ENCODE results near the gene CORO2A. TPM values are rescaled to one million over a fixed set of nuclear protein-coding genes. Genes with fewer than 3 reads are reported as not detected.

Gene CORO2A
- total RNA-seq, 4 donors from 2014 or later, result 0.77 to 4.8 (median 0.86) TPM

GRCh38 chr9:98226516-98226915 is 34.1 kb upstream of the CORO2A start:
- ATAC-seq, result no peak
- no peaks in the 10 kb centered on the region for H3K4me1 ChIP-seq
- no peak overlapping the region for H3K4me3 ChIP-seq
- no peaks in the 10 kb centered on the region for H3K9me3 ChIP-seq
- no peaks in the 10 kb centered on the region for H3K27me3 ChIP-seq
- peaks cover 0 to 62% of the 10 kb centered on the region in 2 donors for H3K36me3 ChIP-seq
- TF ChIP-seq CTCF (IDR thresholded peaks at IDR 0.05) (no peak), EP300 (IDR thresholded peaks at IDR 0.05) (no peak), POLR2A (IDR thresholded peaks at IDR 0.05) (no peak), POLR2AphosphoS5 (IDR thresholded peaks at IDR 0.05) (no peak)
- 30 to 33% methylated on average over 1 of the region's 1 CpG for WGBS, 2 donors (ENCODE audit: low coverage in 1 of 2)
- no peak overlapping the region for H3K27ac ChIP-seq

GRCh38 chr9:98225015-98225442 is 32.6 kb upstream of the CORO2A start:
- WGBS, 2 donors (ENCODE audit: low coverage in 1 of 2), result no CpG with 5 or more reads among the region's 6 CpGs
- H3K36me3 ChIP-seq, result peaks cover 0 to 69% of the 10 kb centered on the region in 2 donors
- ATAC-seq, result no peak

GRCh38 chr9:98222885-98223691 is 30.7 kb upstream of the CORO2A start:
- H3K4me3 ChIP-seq, result no peak overlapping the region
- H3K27ac ChIP-seq, result no peak overlapping the region
- H3K27me3 ChIP-seq, result no peaks in the 10 kb centered on the region
- no peak for TF ChIP-seq CTCF (IDR thresholded peaks at IDR 0.05)
- no peak for TF ChIP-seq EP300 (IDR thresholded peaks at IDR 0.05)
- TF ChIP-seq POLR2AphosphoS5 (IDR thresholded peaks at IDR 0.05), result no peak
- no peak for TF ChIP-seq POLR2A (IDR thresholded peaks at IDR 0.05)
- H3K4me1 ChIP-seq, result no peaks in the 10 kb centered on the region
- no peaks in the 10 kb centered on the region for H3K9me3 ChIP-seq
- H3K36me3 ChIP-seq, result peaks cover 0 to 67% of the 10 kb centered on the region in 2 donors
- 40 to 61% methylated on average over 2 to 4 of the region's 5 CpGs for whole genome bisulfite sequencing, 2 donors (ENCODE audit: low coverage in 1 of 2)
- no peak for ATAC-seq

More at GRCh38 chr9:98225015-98225442, 32.6 kb upstream of the CORO2A start:
- Histone ChIP-seq H3K4me3 (no peak overlapping the region), H3K9me3 (no peaks in the 10 kb centered on the region), H3K4me1 (no peaks in the 10 kb centered on the region), H3K27me3 (no peaks in the 10 kb centered on the region), H3K27ac (no peak overlapping the region)
- no peak for TF ChIP-seq CTCF (IDR thresholded peaks at IDR 0.05)
- TF ChIP-seq EP300 (IDR thresholded peaks at IDR 0.05), result no peak
- TF ChIP-seq POLR2A (IDR thresholded peaks at IDR 0.05), result no peak
- no peak for TF ChIP-seq POLR2AphosphoS5 (IDR thresholded peaks at IDR 0.05)

GRCh38 chr9:98220911-98221310 is 28.5 kb upstream of the CORO2A start:
- Histone ChIP-seq H3K27ac (no peak overlapping the region), H3K4me3 (no peak overlapping the region), H3K9me3 (no peaks in the 10 kb centered on the region), H3K4me1 (no peaks in the 10 kb centered on the region), H3K27me3 (no peaks in the 10 kb centered on the region), H3K36me3 (peaks cover 0 to 67% of the 10 kb centered on the region in 2 donors)
- TF ChIP-seq POLR2AphosphoS5 (IDR thresholded peaks at IDR 0.05) (no peak), POLR2A (IDR thresholded peaks at IDR 0.05) (no peak), CTCF (IDR thresholded peaks at IDR 0.05) (no peak), EP300 (IDR thresholded peaks at IDR 0.05) (no peak)
- ATAC-seq, result no peak
- WGBS, 2 donors (ENCODE audit: low coverage in 1 of 2), result 83 to 85% methylated on average over 9 to 20 of the region's 21 CpGs
